HCT116 (cell line): ENCODE results near the gene TAPT1.

Experiments
- CTCF ChIP-seq, 3 experiments: fragments of 200-600 bp in 1 of 3; sonication (generic) in 1 of 3; IDR thresholded peaks in 2 of 3; conservative IDR thresholded peaks in 1 of 3; 2 replicates each; pipeline ENCODE4 v1.5.1; 2012 to 2017; ENCODE audit warnings: low read depth in 2 of 3, low read length in 2 of 3, antibody characterized with exemption in 1 of 3, borderline replicate concordance in 1 of 3, control low read depth in 1 of 3, mild to moderate bottlenecking in 1 of 3, mixed read lengths in 1 of 3, mixed run types in 1 of 3, moderate library complexity in 1 of 3; ENCODE audit not compliant: insufficient read depth in 1 of 3
- MAX ChIP-seq: IDR thresholded peaks from 2 replicates; pipeline ENCODE4 v1.6.1; 2012
- POLR2AphosphoS5 ChIP-seq: IDR thresholded peaks from 2 replicates; pipeline ENCODE4 v1.6.1; 2011; ENCODE audit warnings: mild to moderate bottlenecking, low read depth, low read length, moderate library complexity

- TF ChIP-seq POLR2AphosphoS5 (no peak), MAX (no peak), CTCF (IDR thresholded peaks at IDR 0.05 in 2 of 3, conservative IDR thresholded peaks at IDR 0.05 in 1 of 3; ENCODE audit: borderline replicate concordance in 1 of 3, insufficient read depth in 1 of 3, low read depth in 2 of 3, low read length in 2 of 3) (no peak)
Measured at GRCh38 chr4:16165931-16166330, 60.3 kb downstream of the TAPT1 start.
